Measurements from ENCODE around the gene FEN1.
A peak's percentile ranks its signal among the peaks of the same experiment; 100 is the strongest.

Gene FEN1

GRCh38 chr11:61797263-61797944, 4.7 kb downstream of the FEN1 start:
- peak; percentile 92 for DNase-seq

DNA sequence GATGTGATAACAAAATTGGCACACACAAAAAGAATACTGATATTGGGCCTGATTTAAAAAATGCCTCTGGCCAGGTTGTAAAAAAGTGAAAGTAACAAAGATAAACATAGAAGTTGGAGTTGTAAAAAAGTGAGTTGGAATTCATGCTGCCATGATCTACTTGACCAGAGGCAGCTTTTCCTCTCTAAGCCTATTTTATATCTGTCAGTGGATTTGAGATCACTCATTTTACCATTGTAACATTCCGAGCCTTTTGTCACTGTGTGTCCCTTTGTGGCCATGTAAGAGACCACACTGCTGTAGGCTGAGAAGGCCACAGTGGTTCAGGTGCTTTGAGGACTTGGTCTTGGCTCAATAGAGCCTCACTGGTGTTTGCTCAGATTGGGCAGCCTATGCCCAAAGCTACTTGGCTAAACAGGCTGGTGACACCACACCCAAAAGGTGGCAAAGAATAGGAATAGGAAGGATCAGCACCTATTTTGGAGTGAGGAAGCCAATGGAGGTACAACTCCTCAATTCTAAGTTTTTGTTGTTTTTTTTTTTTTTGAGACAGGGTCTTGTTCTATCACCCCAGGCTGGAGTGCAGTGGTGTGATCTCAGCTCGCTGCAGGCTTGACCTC, 7.1 kb downstream of the FEN1 start:
- DNase-seq, result no peak

DNA sequence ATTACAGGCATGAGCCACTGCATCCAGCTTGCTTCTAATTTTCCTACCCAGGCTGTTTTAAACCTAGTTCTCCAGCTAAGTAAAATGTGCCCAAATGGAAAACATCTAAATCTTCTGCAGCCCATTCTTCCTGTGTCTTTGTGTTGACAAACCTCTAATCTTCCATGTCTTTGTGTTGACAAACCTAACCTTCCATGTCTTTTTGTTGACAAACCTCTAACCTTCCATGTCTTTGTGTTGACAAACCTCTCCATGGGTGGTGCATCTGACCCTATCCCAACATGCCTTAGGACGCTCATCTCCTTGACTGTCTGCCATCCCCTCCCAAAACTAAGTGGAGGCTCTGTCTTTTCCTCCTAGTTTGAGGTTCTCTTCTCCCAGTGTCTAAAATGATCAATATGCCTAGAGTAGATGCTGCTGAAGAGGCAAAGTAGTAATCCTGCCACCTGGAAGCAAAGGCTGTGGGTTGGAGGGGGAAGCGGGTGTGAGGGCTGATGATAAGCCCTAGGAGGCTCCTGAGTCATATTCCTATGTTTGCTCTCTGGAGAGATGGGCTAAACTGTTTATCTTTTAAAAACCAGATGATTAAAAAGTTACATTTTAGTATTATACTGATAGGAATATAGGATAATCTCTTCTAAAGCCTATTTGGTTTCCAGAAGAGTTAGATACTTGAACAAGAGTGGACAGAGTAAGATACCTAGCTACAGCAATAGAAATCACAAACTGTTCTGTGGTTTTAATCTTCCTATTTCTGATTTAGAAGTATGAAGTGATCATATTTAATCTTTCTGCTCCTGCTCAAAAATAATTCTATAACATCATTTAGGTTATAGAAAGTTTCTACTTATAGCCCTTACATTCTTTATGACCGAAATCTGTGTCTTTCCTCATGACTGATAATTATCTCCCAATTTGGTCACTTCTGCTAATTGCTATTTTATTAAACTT, 7.9 kb downstream of the FEN1 start:
- DNase-seq, result peak; percentile 82

DNA sequence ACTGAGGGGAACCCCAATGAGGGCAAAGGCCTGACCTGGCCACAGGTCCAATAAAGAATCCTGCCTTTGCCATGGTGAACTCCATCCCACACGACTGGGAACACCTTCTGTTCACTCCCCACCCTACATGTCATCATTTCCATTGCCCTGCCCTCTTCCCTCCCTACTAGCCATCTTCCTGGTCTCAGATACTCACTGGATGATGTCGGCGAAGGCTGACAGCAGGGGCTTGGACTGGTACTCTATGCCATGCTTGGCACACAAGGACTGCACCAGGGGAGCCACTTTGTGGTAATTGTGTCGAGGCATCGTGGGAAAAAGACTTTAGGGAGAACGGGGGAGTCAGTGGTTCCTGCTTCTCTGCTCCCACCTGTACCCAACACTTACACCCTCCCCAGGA, 9.9 kb downstream of the FEN1 start:
- DNase-seq, result no peak

DNA sequence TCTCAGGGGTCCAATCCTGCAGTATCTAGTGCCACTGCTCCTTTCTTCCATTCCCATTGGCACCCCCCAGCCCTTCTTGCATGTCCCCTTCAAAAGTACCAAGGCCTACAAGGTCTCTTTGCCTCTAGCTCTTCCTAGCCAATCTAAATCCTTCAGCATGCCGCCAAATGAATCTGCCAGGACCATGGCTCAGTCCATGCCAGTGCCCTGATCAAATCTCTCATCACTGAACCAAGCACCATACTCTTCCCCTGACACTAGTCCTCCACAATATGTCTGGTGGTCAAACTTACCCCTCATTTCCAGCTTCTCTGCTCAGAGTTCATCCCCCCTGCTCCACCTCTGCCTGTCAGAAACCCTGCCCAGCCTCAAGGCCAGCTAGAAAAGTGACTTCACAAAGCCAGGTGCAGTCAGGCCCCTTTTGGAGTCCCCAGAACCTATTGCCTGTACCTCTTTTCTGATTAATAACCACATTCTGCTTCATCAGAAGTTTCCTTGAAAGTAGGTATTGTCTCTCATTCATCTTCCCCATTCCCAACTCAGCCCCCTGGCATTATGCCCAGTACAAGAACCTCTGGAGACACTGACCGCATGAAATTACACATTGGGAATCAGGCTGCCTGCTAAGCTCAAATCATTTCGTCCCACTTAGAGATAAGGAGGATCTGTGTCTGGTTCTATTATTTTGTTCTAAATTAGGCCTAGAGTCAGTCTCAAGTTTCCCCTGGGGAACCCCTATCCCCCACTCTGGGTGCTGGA, 11.4 kb downstream of the FEN1 start:
- DNase-seq, result no peak

DNA sequence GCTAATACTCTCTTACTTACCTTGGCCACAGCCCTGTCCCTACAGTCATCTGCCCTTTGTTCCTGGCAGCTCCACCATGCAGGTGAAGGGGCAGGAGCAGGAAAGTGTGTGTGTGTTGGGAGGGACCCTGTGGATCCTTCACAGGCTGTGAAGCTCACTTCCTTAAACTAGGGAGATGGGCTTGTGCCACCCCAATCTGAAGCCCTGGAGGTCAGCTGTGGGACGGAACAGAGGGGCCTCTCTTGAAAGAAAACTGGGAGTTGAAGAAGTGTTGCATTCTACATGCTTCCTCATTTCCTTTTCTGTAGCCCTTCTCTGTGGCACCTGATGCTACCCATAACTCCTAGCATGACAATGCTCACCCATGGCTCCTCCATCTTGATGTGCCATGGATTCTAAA, 12.4 kb downstream of the FEN1 start:
- DNase-seq, result no peak

DNA sequence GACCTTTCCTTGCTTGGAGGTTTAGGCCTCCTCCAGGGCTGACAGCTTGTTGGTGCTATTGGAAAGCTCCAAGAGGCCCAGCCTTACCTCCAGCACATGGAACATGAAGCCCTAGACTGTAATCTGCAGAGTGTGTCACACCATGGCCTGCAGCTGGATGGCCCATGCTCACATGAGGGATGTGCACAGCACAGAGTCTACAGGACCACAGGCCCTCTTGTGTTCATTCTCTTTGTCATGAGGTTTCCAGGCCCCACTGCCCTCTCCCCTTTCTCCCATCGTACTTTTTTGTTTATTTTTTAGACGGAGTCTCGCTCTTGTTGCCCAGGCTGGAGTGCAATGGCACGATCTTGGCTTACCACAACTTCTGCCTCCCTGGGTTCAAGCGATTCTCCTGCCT, 14.1 kb downstream of the FEN1 start:
- no peak for DNase-seq

GRCh38 chr11:61810671-61811175, 18.0 kb downstream of the FEN1 start:
- no peak for DNase-seq

GRCh38 chr11:61811831-61812230, 19.1 kb downstream of the FEN1 start:
- no peak for DNase-seq

GRCh38 chr11:61812736-61813411, 20.2 kb downstream of the FEN1 start:
- DNase-seq, result no peak

DNA sequence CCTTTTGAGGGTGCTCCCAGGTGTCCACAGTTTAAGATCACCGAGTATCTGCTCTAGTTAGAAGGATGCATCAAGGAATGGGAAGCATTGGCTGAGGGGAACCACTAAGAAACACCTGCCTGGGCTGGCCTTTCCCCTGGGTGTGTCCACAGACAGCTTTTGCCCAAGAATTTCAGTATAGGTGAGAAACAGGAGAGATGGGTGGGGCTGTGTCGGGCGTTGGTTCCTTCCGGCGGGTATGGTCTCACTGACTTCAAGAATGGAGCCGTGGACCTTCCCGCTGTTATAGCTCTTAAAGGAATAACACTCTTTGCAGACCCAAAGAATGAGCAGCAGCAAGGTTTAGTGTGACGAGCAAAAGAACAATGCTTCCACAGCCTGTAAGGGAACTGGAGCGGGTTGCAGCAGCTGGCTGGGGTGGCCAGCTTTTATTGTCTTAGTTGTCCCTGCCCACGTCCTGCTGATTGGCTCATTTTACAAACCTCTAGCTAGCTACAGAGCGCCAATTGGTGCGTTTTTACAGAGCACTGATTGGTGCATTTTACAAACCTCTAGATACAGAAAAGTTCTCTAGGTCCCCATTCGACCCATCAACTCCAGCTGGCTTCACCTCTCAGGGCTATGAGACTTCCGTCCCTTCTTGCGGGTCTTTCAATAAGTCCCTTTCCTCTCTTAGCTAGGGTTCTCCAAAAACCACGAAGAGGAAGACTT, 21.7 kb downstream of the FEN1 start:
- DNase-seq, result peak; percentile 74

DNA sequence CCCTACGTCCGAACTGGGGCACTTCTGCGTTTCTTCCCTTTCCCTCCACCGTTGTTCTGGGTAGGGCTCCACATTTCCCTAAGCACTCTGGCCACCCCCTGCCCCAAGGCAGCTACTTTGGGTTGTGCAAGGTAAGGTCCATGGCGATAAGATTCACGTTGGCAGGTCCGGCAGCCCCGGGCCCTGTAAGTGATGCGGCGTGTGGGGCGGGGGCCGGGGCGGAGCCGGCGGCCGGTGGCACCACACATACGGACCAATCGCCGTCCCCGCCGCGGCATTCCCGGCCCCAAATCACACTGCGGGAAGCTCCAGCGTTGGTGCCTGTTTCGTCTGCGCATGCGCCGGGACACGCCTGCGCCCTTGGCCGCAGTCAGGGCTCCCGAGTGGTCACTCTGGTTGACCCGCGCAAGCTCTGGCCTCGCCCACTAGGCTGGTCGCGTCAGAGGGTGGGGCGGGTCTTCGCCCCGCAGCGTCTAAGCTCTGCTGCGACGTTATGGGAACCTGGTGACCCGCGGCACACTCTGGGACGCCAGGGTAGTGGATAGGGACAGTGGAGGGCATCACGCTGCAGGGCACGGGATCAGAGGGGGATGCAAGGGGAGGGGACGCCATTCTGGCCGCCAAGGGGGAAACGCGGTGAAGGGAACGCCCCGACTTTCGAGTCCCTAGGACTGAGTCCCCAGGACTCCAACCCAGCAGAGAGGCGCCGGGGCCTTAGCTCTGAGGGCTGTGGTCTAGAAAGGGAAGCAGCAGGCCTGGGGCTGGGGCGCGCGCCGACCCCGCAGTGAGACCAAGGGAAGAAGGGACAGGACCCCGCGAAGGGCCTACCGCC, 22.5 kb downstream of the FEN1 start:
- DNase-seq, result peak; percentile 90

GRCh38 chr11:61815790-61816735, 23.4 kb downstream of the FEN1 start:
- DNase-seq, result peak; percentile 77

DNA sequence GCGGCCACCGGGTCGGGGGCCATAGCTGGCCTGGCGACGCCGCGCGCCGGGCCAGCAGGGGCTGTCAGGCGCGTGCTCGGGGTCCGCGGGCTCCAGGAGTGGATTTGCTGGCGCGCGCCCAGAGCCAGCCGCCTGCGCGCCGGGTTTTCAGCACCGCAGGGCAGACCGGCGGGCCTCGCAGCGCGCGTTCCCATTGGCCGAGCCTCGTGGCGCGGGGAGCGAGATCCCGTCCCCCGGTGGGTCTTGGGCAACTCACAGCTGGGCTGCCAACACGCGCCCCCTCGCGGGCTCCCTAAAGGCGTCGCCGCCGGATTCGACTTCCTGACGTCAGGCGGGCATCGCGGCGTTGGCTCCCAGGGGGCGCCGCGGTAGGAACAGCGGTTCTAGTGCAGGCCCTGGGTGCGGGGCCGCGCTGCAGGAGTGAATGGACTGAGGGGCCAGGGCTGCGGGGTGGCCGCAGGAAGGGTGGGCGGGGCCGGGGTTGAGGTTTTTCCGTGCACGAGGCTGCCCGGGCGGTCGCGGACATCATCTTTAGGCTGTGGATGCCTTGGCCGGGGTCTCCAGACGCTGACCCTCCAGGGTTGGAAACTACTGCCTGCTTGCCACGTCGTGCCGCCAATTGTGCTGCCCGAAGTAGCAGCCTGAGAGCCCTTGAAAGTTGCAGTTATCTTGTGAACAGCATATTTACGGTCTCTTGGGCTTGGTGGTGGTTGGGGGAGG, 24.2 kb downstream of the FEN1 start, which contains the start of gene FADS1:
Gene FADS1, minus strand, starts transcription at position 268 of the 720 bp plus-strand sequence. Its CDS starts 74 bp downstream, at position 194.
- peak; percentile 98 for DNase-seq

DNA sequence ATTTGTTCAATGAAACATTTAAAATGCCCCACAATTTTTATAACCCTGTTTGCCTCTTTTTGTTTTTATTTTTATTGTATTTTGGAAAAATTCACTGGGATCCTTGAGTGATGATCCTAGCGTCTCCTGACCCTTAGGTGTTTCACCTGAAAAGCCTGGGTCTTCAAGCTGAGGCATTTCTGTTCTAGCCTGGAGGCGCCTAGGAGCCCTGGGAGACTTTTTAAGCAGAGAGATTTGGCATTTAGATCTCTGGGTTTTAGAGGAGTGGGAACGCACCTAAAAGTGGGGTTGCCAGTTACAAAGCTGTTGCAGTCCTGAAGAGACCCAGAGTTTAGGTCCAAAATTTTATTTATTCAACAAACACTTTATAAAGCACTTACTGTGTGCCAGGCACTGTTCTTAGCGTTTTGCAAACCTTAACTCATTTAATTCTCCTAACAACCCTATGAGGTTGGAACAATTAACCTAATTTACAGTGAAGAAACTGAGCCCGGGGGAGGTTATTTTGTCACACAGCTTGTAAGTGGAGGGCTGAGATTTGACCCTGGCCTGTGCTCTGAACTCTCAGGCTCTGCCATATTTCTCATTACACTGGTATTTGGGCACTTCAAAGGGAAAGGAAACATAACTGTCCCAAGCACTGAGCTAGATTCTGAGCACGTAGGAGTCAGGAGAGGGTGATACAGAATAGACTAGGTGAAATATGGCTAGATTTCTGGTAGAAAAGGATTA, 24.9 kb downstream of the FEN1 start:
- DNase-seq, result no peak

DNA sequence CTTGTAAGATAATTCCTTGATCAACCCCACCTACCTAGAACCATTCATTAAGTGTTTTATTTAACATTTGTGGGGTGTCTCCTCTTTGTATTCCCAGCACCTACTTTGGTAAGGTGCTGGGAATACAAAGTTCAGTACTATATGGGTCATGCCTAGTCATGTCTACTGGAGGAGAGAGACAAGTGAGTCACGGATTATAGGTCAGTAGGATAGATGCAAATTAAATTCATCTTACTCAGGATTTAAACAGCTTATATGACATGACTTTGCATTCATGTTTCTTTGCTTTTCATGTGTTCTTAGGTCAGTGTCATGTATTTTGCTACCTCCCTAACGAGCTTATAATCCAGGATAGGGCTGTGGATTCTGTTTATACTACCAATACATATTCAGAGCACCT, 27.5 kb downstream of the FEN1 start:
- DNase-seq, result no peak

- DNase-seq, result peak; percentile 76
These were observed 34.3 kb downstream of the FEN1 start for GRCh38 chr11:61826930-61827570.
